Measurements from ENCODE around the gene TPO. TPM values are rescaled to one million over a fixed set of nuclear protein-coding genes. Genes with fewer than 3 reads are reported as not detected.

Gene TPO
- polyA plus RNA-seq, 1 donor from 2014 or later = not detected

DNA sequence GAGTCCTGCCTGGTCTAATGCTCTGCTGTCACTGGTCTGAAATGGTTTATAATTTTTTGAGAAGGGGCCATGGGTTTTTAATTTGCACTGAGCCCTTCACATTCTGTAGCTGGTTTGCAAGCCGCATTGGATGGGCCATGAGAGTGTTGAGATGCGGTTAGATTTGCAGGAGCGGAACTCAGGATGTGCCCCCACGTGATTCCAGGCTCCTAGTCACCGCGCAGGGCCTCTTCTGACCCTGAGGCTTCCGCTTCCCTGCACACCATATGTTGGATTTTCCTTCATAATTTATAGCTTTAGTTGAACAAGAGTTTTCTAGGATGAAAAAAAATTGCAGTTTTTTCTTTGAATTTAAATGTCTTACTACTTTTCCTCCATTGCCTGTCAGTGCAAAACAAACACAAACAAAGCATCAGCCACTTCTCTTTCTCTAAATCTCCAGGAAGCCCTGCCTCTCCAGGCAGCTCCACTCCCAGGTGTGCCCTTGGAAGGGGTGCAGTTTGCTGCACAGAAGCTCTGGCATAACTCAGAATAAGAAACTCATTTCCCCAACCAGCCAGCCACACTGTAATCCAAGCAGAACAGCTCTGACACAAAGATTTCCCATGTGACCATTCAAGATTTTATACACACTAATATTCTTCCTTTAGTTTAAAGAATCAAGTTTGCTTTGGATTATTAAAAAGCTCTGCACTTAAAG is 18.4 kb upstream of the TPO start:
- Histone ChIP-seq H3K27ac (ENCODE audit: low read length) (no peak overlapping the region), H3K9me3 (ENCODE audit: low read length) (no peaks in the 10 kb centered on the region), H3K27me3 (ENCODE audit: insufficient read depth, low read depth, low read length) (no peaks in the 10 kb centered on the region), H3K9me2 (ENCODE audit: insufficient read depth, low read length) (no peaks in the 10 kb centered on the region), H3K79me2 (replicated peaks; ENCODE audit: insufficient read depth, low read length) (no peaks in the 10 kb centered on the region), H4K20me1 (ENCODE audit: insufficient read depth) (no peaks in the 10 kb centered on the region), H3K4me3 (ENCODE audit: low read length) (no peak overlapping the region), H3K36me3 (ENCODE audit: insufficient read depth, low read length) (no peaks in the 10 kb centered on the region), H3K9ac (ENCODE audit: low read length) (no peak overlapping the region), H3F3A (ENCODE audit: insufficient read depth, low read length, poor library complexity, severe bottlenecking) (no peaks in the 10 kb centered on the region), H3K4me2 (ENCODE audit: low read length) (no peak overlapping the region), H2AFZ (ENCODE audit: low read depth, low read length) (no peak overlapping the region)
- TF ChIP-seq RAD21 (conservative IDR thresholded peaks at IDR 0.05) (no peak), REST (IDR thresholded peaks at IDR 0.05; ENCODE audit: borderline replicate concordance) (no peak), MXI1 (conservative IDR thresholded peaks at IDR 0.05; ENCODE audit: poor library complexity, severe bottlenecking) (no peak), POLR2AphosphoS5 (IDR thresholded peaks at IDR 0.05) (no peak), EZH2 (IDR thresholded peaks at IDR 0.05; ENCODE audit: borderline replicate concordance, insufficient read depth, low read length, poor library complexity, severe bottlenecking) (no peak), TAF1 (IDR thresholded peaks at IDR 0.05; ENCODE audit: low read depth) (no peak)

- no peak overlapping the region for H3K4me3 ChIP-seq (ENCODE audit: low read length)
- no peak for TF ChIP-seq EZH2 (IDR thresholded peaks at IDR 0.05; ENCODE audit: borderline replicate concordance, insufficient read depth, low read length, poor library complexity, severe bottlenecking)
- no peaks in the 10 kb centered on the region for H3K79me2 ChIP-seq (replicated peaks; ENCODE audit: insufficient read depth, low read length)
Observed at GRCh38 chr2:1397350-1397749, 15.9 kb upstream of the TPO start.

GRCh38 chr2:1398191-1398590 is 15.1 kb upstream of the TPO start:
- H3K27ac ChIP-seq (ENCODE audit: low read length) = no peak overlapping the region
- no peak overlapping the region for H3K9ac ChIP-seq (ENCODE audit: low read length)
- H3K9me2 ChIP-seq (ENCODE audit: insufficient read depth, low read length) = no peaks in the 10 kb centered on the region
- H3K9me3 ChIP-seq (ENCODE audit: low read length) = no peaks in the 10 kb centered on the region
- H3K4me2 ChIP-seq (ENCODE audit: low read length) = no peak overlapping the region
- H3F3A ChIP-seq (ENCODE audit: insufficient read depth, low read length, poor library complexity, severe bottlenecking) = no peaks in the 10 kb centered on the region
- H3K79me2 ChIP-seq (replicated peaks; ENCODE audit: insufficient read depth, low read length) = no peaks in the 10 kb centered on the region
- H4K20me1 ChIP-seq (ENCODE audit: insufficient read depth) = no peaks in the 10 kb centered on the region
- no peak for TF ChIP-seq REST (IDR thresholded peaks at IDR 0.05; ENCODE audit: borderline replicate concordance)
- TF ChIP-seq EZH2 (IDR thresholded peaks at IDR 0.05; ENCODE audit: borderline replicate concordance, insufficient read depth, low read length, poor library complexity, severe bottlenecking) = no peak
- no peak for TF ChIP-seq CTCF (IDR thresholded peaks at IDR 0.05; ENCODE audit: poor library complexity, severe bottlenecking)
- no peak for TF ChIP-seq EP300 (conservative IDR thresholded peaks at IDR 0.05; ENCODE audit: poor library complexity, severe bottlenecking)
- TF ChIP-seq SMC3 (conservative IDR thresholded peaks at IDR 0.05; ENCODE audit: poor library complexity) = no peak
- TF ChIP-seq POLR2AphosphoS5 (IDR thresholded peaks at IDR 0.05) = no peak
- no peak for TF ChIP-seq RAD21 (conservative IDR thresholded peaks at IDR 0.05)
- no peak for TF ChIP-seq TAF1 (IDR thresholded peaks at IDR 0.05; ENCODE audit: low read depth)
- no peak for TF ChIP-seq MXI1 (conservative IDR thresholded peaks at IDR 0.05; ENCODE audit: poor library complexity, severe bottlenecking)
- H3K4me3 ChIP-seq (ENCODE audit: low read length) = no peak overlapping the region
- H3K27me3 ChIP-seq (ENCODE audit: insufficient read depth, low read depth, low read length) = no peaks in the 10 kb centered on the region
- no peaks in the 10 kb centered on the region for H3K36me3 ChIP-seq (ENCODE audit: insufficient read depth, low read length)
- H2AFZ ChIP-seq (ENCODE audit: low read depth, low read length) = no peak overlapping the region

More at GRCh38 chr2:1397350-1397749, 15.9 kb upstream of the TPO start:
- Histone ChIP-seq H4K20me1 (ENCODE audit: insufficient read depth) (no peaks in the 10 kb centered on the region), H3K9ac (ENCODE audit: low read length) (no peak overlapping the region), H3K4me2 (ENCODE audit: low read length) (no peak overlapping the region), H3K9me2 (ENCODE audit: insufficient read depth, low read length) (no peaks in the 10 kb centered on the region), H2AFZ (ENCODE audit: low read depth, low read length) (no peak overlapping the region), H3K27me3 (ENCODE audit: insufficient read depth, low read depth, low read length) (no peaks in the 10 kb centered on the region), H3K9me3 (ENCODE audit: low read length) (no peaks in the 10 kb centered on the region), H3K36me3 (ENCODE audit: insufficient read depth, low read length) (no peaks in the 10 kb centered on the region), H3F3A (ENCODE audit: insufficient read depth, low read length, poor library complexity, severe bottlenecking) (no peaks in the 10 kb centered on the region), H3K27ac (ENCODE audit: low read length) (no peak overlapping the region)
